ENCODE measurements around the gene ZNF618. TPM values are rescaled to one million over a fixed set of nuclear protein-coding genes. Genes with fewer than 3 reads are reported as not detected.

The ZNF618 gene
- polyA plus RNA-seq, 1 of the 3 experiments (the other 2 are of a cell fraction) = 6.2 TPM

- ChIA-PET CTCF (interaction anchor here (1.3 kb wide), 1 partner anchor 13 kb away, joined by 4 read pairs; no protein-coding TSS in a partner anchor), POLR2A (no interaction called here)
- no peaks in the 10 kb centered on the region for H3K9me3 ChIP-seq
- 99% methylated on average over 6 of the region's 8 CpGs for WGBS (ENCODE audit: low lambda C conversion rate)
- H3K4me3 ChIP-seq (ENCODE audit: low read depth in 2 of 2, low read length in 1 of 2) = no peak overlapping the region
- no peak for DNase-seq
- no peaks in the 10 kb centered on the region for H3K27me3 ChIP-seq (ENCODE audit: insufficient read depth)
- no peak overlapping the region for H3K27ac ChIP-seq (ENCODE audit: low read depth in 2 of 2, low read length in 1 of 2)
- peaks cover 28% of the 10 kb centered on the region for H3K79me2 ChIP-seq (ENCODE audit: insufficient read depth)
- peaks cover 51% of the 10 kb centered on the region for H4K20me1 ChIP-seq (ENCODE audit: insufficient read depth)
- H3K9ac ChIP-seq = no peak overlapping the region
- no peak overlapping the region for H2AFZ ChIP-seq (ENCODE audit: low read depth)
- H3F3A ChIP-seq (replicated peaks; ENCODE audit: insufficient read depth) = peaks cover 7% of the 10 kb centered on the region
- H3K36me3 ChIP-seq (replicated peaks in 1 of 2; ENCODE audit: control insufficient read depth in 1 of 2, insufficient read depth in 2 of 2, low read length in 1 of 2) = peaks cover 3 to 7% of the 10 kb centered on the region in 2 experiments
- no peaks in the 10 kb centered on the region for H3K9me2 ChIP-seq
- H3K4me1 ChIP-seq (ENCODE audit: control insufficient read depth in 1 of 2, insufficient read depth in 2 of 2, low read depth in 1 of 2, low read length in 1 of 2) = peaks cover 11 to 39% of the 10 kb centered on the region in 2 experiments
- H3K4me2 ChIP-seq = no peak overlapping the region
- no peak for TF ChIP-seq NRF1 (IDR thresholded peaks at IDR 0.05; ENCODE audit: low read depth, low read length)
- TF ChIP-seq FOXJ3 (CRISPR knock-in tag; IDR thresholded peaks at IDR 0.05) = no peak
Observed at GRCh38 chr9:113976915-113977314, 100.8 kb downstream of the ZNF618 start.

GRCh38 chr9:113978725-113979342, 102.7 kb downstream of the ZNF618 start:
- Histone ChIP-seq H3K79me2 (ENCODE audit: insufficient read depth) (peaks cover 24% of the 10 kb centered on the region; the same call in 1 of the 2 replicates), H3K4me3 (ENCODE audit: low read depth in 2 of 2, low read length in 1 of 2) (no peak overlapping the region), H3F3A (replicated peaks; ENCODE audit: insufficient read depth) (peaks cover 7% of the 10 kb centered on the region), H4K20me1 (ENCODE audit: insufficient read depth) (peaks cover 42% of the 10 kb centered on the region), H3K4me2 (peak overlapping the region; percentile 51), H3K4me1 (ENCODE audit: control insufficient read depth in 1 of 2, insufficient read depth in 2 of 2, low read depth in 1 of 2, low read length in 1 of 2) (peaks cover 11 to 42% of the 10 kb centered on the region in 2 experiments), H3K36me3 (replicated peaks in 1 of 2; ENCODE audit: control insufficient read depth in 1 of 2, insufficient read depth in 2 of 2, low read length in 1 of 2) (peaks cover 3 to 4% of the 10 kb centered on the region in 2 experiments), H3K27me3 (ENCODE audit: insufficient read depth) (no peaks in the 10 kb centered on the region), H3K9me2 (no peaks in the 10 kb centered on the region), H3K9ac (no peak overlapping the region), H3K9me3 (no peaks in the 10 kb centered on the region), H2AFZ (ENCODE audit: low read depth) (no peak overlapping the region), H3K27ac (ENCODE audit: low read depth in 2 of 2, low read length in 1 of 2) (peak overlapping the region; percentile 70 to 94)
- TF ChIP-seq USF1 (IDR thresholded peaks at IDR 0.05; ENCODE audit: borderline replicate concordance, low read depth) (no peak), YY1 (IDR thresholded peaks at IDR 0.05; ENCODE audit: low read depth) (no peak), NFIC (IDR thresholded peaks at IDR 0.05; ENCODE audit: borderline replicate concordance) (peak; percentile 34; the same call in 1 of the 2 replicates), MXI1 (IDR thresholded peaks at IDR 0.05; ENCODE audit: low read depth, low read length) (peak; percentile 66; the same call in 1 of the 2 replicates), FOXJ3 (CRISPR knock-in tag; IDR thresholded peaks at IDR 0.05) (peak; percentile 59), RAD21 (IDR thresholded peaks at IDR 0.05; ENCODE audit: low read length) (peak; percentile 6), RCOR1 (IDR thresholded peaks at IDR 0.05; ENCODE audit: low read length) (peak; percentile 67), TCF12 (IDR thresholded peaks at IDR 0.05) (peak; percentile 87), RFX5 (IDR thresholded peaks at IDR 0.05; ENCODE audit: low read length) (no peak), GATA2 (CRISPR knock-in tag; IDR thresholded peaks at IDR 0.05) (peak; percentile 63), ZBTB33 (IDR thresholded peaks at IDR 0.05; ENCODE audit: borderline replicate concordance, low read depth) (no peak), PBX3 (IDR thresholded peaks at IDR 0.05) (peak; percentile 31), CTCF (IDR thresholded peaks at IDR 0.05) (no peak), EP300 (IDR thresholded peaks at IDR 0.05; ENCODE audit: borderline replicate concordance in 1 of 2, low read depth in 1 of 2, low read length in 1 of 2) (peak in 1 of 2 experiments; percentile 84; a peak in 2 of 4 replicates), TEAD4 (IDR thresholded peaks at IDR 0.05; ENCODE audit: borderline replicate concordance, insufficient read depth) (no peak), POLR2AphosphoS5 (IDR thresholded peaks at IDR 0.05; ENCODE audit: low read depth, low read length) (peak; percentile 48; the same call in 1 of the 2 replicates), ELF1 (IDR thresholded peaks at IDR 0.05) (no peak)
- WGBS (ENCODE audit: low lambda C conversion rate) = 37% methylated on average over 6 of the region's 6 CpGs
- ChIA-PET CTCF (interaction anchor here (0.6 to 1.8 kb wide), 4 partner anchors 16 to 104 kb away, joined by 3 to 4 read pairs (median 3); no protein-coding TSS in a partner anchor), POLR2A (no interaction called here)
- peak; percentile 76 for DNase-seq
